ENCODE data around the gene RBBP6. TPM values are rescaled to one million over a fixed set of nuclear protein-coding genes. Genes with fewer than 3 reads are reported as not detected.

Gene RBBP6
- total and polyA plus RNA-seq, 8 donors, result 9.0 to 130 (median 32.7) TPM

DNA sequence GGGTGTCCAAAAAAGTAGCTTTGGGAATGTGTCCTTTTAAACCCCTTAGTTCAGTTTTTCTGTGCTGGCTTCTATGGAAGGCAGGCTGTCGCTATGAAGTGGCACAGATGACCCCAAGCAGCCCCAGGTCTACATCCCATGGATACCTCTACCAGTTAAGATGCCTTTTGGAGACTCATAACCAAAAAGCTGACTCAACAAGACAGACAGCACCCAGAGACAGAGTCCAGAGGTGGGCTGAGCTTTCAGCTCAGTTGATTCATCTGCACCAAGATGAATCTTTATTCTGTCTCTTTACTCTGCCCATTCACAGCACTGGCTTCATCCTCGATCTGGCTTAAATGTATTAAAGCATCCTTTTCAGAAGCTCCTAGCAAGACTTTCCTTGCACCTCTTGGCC lies 29.8 kb upstream of the RBBP6 start:
- DNase-seq, result no peak
- peaks cover 0 to 18% (median 0%) of the 10 kb centered on the region in 3 donors for H3K27me3 ChIP-seq
- intact Hi-C loops (cut with DNase I; ENCODE audit: low total_unique reads), result loop anchor here (10.0 kb wide), 1 partner anchor 465 kb away; no protein-coding TSS in a partner anchor
- H3K4me3 ChIP-seq, result no peak overlapping the region
- 55 to 90% (median 85%) methylated on average over 2 of the region's 2 CpGs for WGBS, 5 donors
- no peak overlapping the region for H3K27ac ChIP-seq
- TF ChIP-seq POLR2A (IDR thresholded peaks at IDR 0.05), result no peak
- no peak for TF ChIP-seq EP300 (IDR thresholded peaks at IDR 0.05)
- no peak for TF ChIP-seq POLR2AphosphoS5 (IDR thresholded peaks at IDR 0.05)
- TF ChIP-seq, protein P1, sequence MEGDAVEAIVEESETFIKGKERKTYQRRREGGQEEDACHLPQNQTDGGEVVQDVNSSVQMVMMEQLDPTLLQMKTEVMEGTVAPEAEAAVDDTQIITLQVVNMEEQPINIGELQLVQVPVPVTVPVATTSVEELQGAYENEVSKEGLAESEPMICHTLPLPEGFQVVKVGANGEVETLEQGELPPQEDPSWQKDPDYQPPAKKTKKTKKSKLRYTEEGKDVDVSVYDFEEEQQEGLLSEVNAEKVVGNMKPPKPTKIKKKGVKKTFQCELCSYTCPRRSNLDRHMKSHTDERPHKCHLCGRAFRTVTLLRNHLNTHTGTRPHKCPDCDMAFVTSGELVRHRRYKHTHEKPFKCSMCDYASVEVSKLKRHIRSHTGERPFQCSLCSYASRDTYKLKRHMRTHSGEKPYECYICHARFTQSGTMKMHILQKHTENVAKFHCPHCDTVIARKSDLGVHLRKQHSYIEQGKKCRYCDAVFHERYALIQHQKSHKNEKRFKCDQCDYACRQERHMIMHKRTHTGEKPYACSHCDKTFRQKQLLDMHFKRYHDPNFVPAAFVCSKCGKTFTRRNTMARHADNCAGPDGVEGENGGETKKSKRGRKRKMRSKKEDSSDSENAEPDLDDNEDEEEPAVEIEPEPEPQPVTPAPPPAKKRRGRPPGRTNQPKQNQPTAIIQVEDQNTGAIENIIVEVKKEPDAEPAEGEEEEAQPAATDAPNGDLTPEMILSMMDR (IDR thresholded peaks at IDR 0.05), result no peak
- H3K9me3 ChIP-seq, result no peaks in the 10 kb centered on the region
- no peaks in the 10 kb centered on the region for H3K36me3 ChIP-seq
- no peaks in the 10 kb centered on the region for H3K4me1 ChIP-seq

DNA sequence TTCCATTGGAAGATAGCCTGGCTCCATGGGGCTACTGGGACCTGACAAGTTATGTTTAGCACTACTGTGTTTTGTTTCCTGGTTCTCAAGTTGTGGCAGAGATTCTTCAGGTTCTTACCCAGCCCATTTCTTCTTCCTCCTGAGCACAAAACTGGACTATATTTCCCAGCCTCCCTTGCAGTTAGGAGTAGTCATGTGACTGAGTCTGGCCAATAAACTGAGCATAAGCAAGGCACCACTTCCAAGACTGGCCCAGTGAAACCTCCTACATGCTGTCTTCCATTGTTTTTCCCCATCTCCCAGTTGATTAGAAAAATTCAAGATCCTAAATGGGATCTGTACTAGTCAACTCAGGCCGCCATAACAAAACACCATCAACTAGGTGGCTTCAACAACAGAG lies 28.2 kb upstream of the RBBP6 start:
- Histone ChIP-seq H3K4me1 (no peaks in the 10 kb centered on the region), H3K27ac (no peak overlapping the region), H3K36me3 (no peaks in the 10 kb centered on the region), H3K4me3 (no peak overlapping the region), H3K27me3 (peaks cover 0 to 9% (median 0%) of the 10 kb centered on the region in 3 donors), H3K9me3 (no peaks in the 10 kb centered on the region)
- DNase-seq, result no peak
- intact Hi-C loops (cut with DNase I; ENCODE audit: low total_unique reads), result no loop called here
- TF ChIP-seq, protein P1 (IDR thresholded peaks at IDR 0.05), result no peak
- TF ChIP-seq EP300 (IDR thresholded peaks at IDR 0.05), result no peak
- TF ChIP-seq POLR2AphosphoS5 (IDR thresholded peaks at IDR 0.05), result no peak
- no peak for TF ChIP-seq POLR2A (IDR thresholded peaks at IDR 0.05)
- WGBS, 5 donors, result 84 to 97% (median 95%) methylated on average over 1 of the region's 1 CpG

DNA sequence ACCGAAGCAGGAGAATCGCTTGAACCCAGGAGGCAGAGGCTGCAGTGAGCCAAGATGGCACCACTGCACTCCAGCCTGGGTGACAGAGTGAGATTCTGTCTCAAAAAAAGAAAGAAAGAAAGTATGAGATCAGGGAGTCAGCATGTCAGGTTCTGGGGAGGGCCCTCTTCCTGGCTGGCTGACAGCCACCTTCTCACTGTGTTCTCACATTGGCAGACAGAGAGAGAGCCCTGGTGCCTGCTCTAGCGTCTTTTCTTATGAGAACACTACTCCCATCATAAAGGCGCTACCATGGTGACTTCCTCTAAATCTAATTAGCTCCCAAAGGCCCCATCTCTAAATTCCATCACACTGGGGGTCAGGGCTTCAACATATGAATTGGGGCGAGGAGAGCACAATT lies 27.6 kb upstream of the RBBP6 start:
- no peak for DNase-seq
- Histone ChIP-seq H3K4me3 (no peak overlapping the region), H3K27me3 (peaks cover 0 to 4% (median 0%) of the 10 kb centered on the region in 3 donors), H3K4me1 (peaks cover 0 to 2% (median 1%) of the 10 kb centered on the region in 4 donors), H3K27ac (no peak overlapping the region), H3K9me3 (no peaks in the 10 kb centered on the region), H3K36me3 (no peaks in the 10 kb centered on the region)
- TF ChIP-seq POLR2A (IDR thresholded peaks at IDR 0.05) (no peak), EP300 (IDR thresholded peaks at IDR 0.05) (no peak), POLR2AphosphoS5 (IDR thresholded peaks at IDR 0.05) (no peak)
- TF ChIP-seq, protein P1 (IDR thresholded peaks at IDR 0.05), result no peak
- intact Hi-C loops (cut with DNase I; ENCODE audit: low total_unique reads), result no loop called here
- 73 to 81% (median 79%) methylated on average over 5 of the region's 5 CpGs for WGBS, 5 donors

DNA sequence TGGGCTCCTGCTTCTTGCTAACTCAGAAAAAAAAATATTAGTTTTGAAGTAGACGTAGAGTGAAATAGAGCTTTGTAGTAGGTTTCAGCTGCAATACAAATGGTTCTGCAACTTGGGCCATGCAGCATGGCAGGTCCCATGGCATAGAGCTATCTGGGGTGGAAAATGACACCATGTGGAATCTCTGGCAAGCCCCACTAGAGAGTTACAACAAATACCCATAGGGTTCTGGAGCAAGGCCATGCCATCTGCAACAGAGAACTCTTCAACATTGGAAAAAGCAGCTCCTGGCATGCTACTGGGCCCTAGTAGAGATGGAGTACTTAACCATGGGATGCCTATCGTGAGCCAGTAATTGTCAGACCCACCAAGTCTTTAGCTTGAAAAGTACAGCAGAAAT lies 25.3 kb upstream of the RBBP6 start:
- Histone ChIP-seq H3K36me3 (no peaks in the 10 kb centered on the region), H3K27ac (no peak overlapping the region), H3K27me3 (no peaks in the 10 kb centered on the region), H3K4me3 (no peak overlapping the region), H3K4me1 (peaks cover 0 to 10% (median 6%) of the 10 kb centered on the region in 4 donors), H3K9me3 (no peaks in the 10 kb centered on the region)
- DNase-seq, result no peak
- 69 to 89% (median 81%) methylated on average over 2 of the region's 2 CpGs for WGBS, 5 donors
- TF ChIP-seq EP300 (IDR thresholded peaks at IDR 0.05), result no peak
- no peak for TF ChIP-seq POLR2A (IDR thresholded peaks at IDR 0.05)
- TF ChIP-seq, protein P1 (IDR thresholded peaks at IDR 0.05), result no peak
- TF ChIP-seq POLR2AphosphoS5 (IDR thresholded peaks at IDR 0.05), result no peak
- intact Hi-C loops (cut with DNase I; ENCODE audit: low total_unique reads), result no loop called here
